ENCODE data around the gene MARCHF11. TPM values are rescaled to one million over a fixed set of nuclear protein-coding genes. Genes with fewer than 3 reads are reported as not detected.

MARCHF11 gene
- total and polyA plus RNA-seq, 2 of the 8 experiments (the other 6 are each of a cell fraction or from before 2014, with no cell fraction given), result 0.27 to 0.82 TPM

DNA sequence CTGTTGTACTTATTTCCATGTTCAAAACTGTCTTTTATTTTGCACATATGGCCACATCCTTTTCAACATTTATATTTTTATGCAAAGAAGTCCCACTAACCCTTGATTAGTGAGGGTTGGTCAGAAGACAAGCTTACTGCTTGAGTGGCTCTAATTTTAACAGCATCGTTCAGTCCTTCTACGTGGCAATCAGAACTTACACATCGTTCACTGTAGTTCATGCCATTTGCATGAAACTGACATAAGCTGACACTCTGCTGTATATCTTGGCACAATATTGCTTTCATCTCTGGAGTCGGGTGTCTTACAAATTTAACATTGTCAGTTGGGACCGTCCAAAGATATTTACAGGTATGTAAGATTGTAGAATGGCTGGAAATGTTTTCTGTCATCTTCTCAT, 50.6 kb downstream of the MARCHF11 start (continued):
- TF ChIP-seq GABPA (IDR thresholded peaks at IDR 0.05; ENCODE audit: borderline replicate concordance, insufficient read depth, low read length) (no peak), RBBP5 (IDR thresholded peaks at IDR 0.05; ENCODE audit: borderline replicate concordance, low read depth, low read length) (no peak), CHD1 (IDR thresholded peaks at IDR 0.05; ENCODE audit: low read depth, low read length) (no peak), SUZ12 (IDR thresholded peaks at IDR 0.05; ENCODE audit: low read length) (no peak)

All from H1 (cell line).